Gastrocnemius medialis (tissue), 4 donors: ENCODE measurements around the gene PRKN. TPM values are rescaled to one million over a fixed set of nuclear protein-coding genes. Genes with fewer than 3 reads are reported as not detected.

Source experiments
- ATAC-seq, 2 donors: fragments of 150-250 bp; one replicate each; pipeline ENCODE4 v1.9.1; 2016
- DNase-seq, 2 donors: peaks; one replicate each; pipeline ENCODE4 v3.0.0-alpha.2; 2019
- H3K27ac ChIP-seq, 4 donors: fragments of 200-600 bp; sonication (generic); 1 replicate in 1 of 4; 2 replicates in 3 of 4; pipeline ENCODE4 v1.5.1; 2016 to 2018; ENCODE audit warnings: mild to moderate bottlenecking in 2 of 4, moderate library complexity in 1 of 4
- H3K27me3 ChIP-seq, 3 donors: fragments of 200-600 bp; sonication (generic) in 2 of 3; 1 replicate in 1 of 3; 2 replicates in 2 of 3; pipeline versions ENCODE4 v1.5.1 to v1.6.0; 2016 to 2019; ENCODE audit warnings: mild to moderate bottlenecking in 1 of 3, moderate library complexity in 1 of 3
- H3K36me3 ChIP-seq, 2 donors: fragments of 200-600 bp; sonication (generic) in 1 of 2; one replicate each; pipeline ENCODE4 v1.5.1; 2017 to 2018
- H3K4me1 ChIP-seq, 2 donors: fragments of 200-600 bp; sonication (generic) in 1 of 2; one replicate each; pipeline ENCODE4 v1.5.1; 2016 to 2017; ENCODE audit warnings: mild to moderate bottlenecking in 2 of 2
- H3K4me3 ChIP-seq, 4 donors: fragments of 200-600 bp; sonication (generic) in 3 of 4; 1 replicate in 1 of 4; 2 replicates in 3 of 4; pipeline ENCODE4 v1.5.1; 2016 to 2019; ENCODE audit warnings: mild to moderate bottlenecking in 2 of 4
- H3K9me3 ChIP-seq, 3 donors: fragments of 200-600 bp; sonication (generic) in 2 of 3; 1 replicate in 1 of 3; 2 replicates in 2 of 3; pipeline ENCODE4 v1.5.1; 2016 to 2019
- POLR2A ChIP-seq, 2 donors: fragments of 450-650 bp; IDR thresholded peaks; one replicate each; pipeline ENCODE4 v1.6.1; 2017; ENCODE audit warnings: antibody characterized with exemption in 2 of 2, mild to moderate bottlenecking in 2 of 2, moderate library complexity in 2 of 2
- in situ Hi-C, 4 donors: fragments of 200-750 bp; cut with MboI; loops; one replicate each; pipeline versions ENCODE4 v1.15.0 to v1.8.0; 2017; ENCODE audit warnings: low sequenced_read_pairs in 4 of 4
- intact Hi-C: fragments of 100-400 bp; cut with DNase I; formaldehyde crosslinking; loops from one replicate; pipeline ENCODE4 v1.15.1; 2023; ENCODE audit warnings: low total_unique reads
- total RNA-seq, 4 donors: library from RNA; depleted of rRNA; stranded (reverse); fragments of >200 nt; gene quantifications; one replicate each; pipeline versions ENCODE4 v1.1.0 to v1.2.3, GENCODE V29; 2016
- TF ChIP-seq, protein P1 (sequence below), 5 experiments: fragments of 450-650 bp in 3 of 5; fragments of 200-600 bp in 2 of 5; sonication (generic) in 2 of 5; IDR thresholded peaks in 4 of 5; conservative IDR thresholded peaks in 1 of 5; 1 replicate in 4 of 5; 2 replicates in 1 of 5; pipeline ENCODE4 v1.5.1; 2016 to 2019; ENCODE audit warnings: antibody characterized with exemption in 5 of 5, mild to moderate bottlenecking in 3 of 5, moderate library complexity in 3 of 5

Gene PRKN
- total RNA-seq, 4 donors from 2014 or later, result 8.4 to 21.6 (median 13.7) TPM

DNA sequence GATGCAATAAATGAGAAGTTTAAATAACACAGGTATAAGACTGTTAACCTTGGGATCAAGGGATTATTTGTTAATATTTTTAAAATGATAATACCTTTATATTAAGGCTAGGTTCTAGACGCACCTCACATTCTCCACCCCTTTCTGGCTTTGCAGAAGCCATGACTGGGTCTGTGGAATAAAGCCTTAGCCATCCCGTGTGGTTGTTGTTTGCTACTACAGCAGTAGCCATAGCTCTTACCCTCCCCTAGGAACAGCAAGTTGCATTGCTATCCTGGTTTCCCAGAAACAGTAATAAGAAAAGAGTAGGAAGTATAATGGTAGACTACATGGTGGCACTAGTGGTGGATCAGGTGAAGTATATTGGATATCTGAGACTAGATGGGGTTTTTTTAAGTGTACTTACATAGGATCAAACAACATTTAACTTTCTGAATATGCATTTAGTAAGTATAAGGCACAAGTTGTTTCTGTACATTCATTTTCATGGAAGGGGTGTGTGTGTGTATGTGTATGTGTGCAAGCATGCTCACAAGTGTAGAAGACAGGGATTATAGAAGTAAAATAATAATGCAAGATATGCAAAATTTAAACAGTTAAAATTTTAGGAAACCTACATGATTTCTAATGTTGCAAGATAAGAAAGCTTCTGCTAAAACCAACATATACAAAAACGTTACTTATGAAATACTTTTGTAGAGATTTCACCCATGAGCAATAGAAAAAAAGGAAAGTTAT is 384.2 kb downstream of the PRKN start:
- no peak for TF ChIP-seq POLR2A (IDR thresholded peaks at IDR 0.05)
- TF ChIP-seq, protein P1, sequence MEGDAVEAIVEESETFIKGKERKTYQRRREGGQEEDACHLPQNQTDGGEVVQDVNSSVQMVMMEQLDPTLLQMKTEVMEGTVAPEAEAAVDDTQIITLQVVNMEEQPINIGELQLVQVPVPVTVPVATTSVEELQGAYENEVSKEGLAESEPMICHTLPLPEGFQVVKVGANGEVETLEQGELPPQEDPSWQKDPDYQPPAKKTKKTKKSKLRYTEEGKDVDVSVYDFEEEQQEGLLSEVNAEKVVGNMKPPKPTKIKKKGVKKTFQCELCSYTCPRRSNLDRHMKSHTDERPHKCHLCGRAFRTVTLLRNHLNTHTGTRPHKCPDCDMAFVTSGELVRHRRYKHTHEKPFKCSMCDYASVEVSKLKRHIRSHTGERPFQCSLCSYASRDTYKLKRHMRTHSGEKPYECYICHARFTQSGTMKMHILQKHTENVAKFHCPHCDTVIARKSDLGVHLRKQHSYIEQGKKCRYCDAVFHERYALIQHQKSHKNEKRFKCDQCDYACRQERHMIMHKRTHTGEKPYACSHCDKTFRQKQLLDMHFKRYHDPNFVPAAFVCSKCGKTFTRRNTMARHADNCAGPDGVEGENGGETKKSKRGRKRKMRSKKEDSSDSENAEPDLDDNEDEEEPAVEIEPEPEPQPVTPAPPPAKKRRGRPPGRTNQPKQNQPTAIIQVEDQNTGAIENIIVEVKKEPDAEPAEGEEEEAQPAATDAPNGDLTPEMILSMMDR (IDR thresholded peaks at IDR 0.05 in 4 of 5, conservative IDR thresholded peaks at IDR 0.05 in 1 of 5), result no peak
- in situ Hi-C loops (no loop called here), intact Hi-C loops (no loop called here)
- peaks cover 0 to 12% of the 10 kb centered on the region in 2 donors for H3K4me1 ChIP-seq
- no peak overlapping the region for H3K27ac ChIP-seq
- no peaks in the 10 kb centered on the region for H3K9me3 ChIP-seq
- DNase-seq (no peak), ATAC-seq (no peak)
- H3K27me3 ChIP-seq, result no peaks in the 10 kb centered on the region
- H3K4me3 ChIP-seq, result no peak overlapping the region
- no peaks in the 10 kb centered on the region for H3K36me3 ChIP-seq

- in situ Hi-C loops, result no loop called here
- no peak overlapping the region for H3K4me3 ChIP-seq
- no peaks in the 10 kb centered on the region for H3K4me1 ChIP-seq
- no peaks in the 10 kb centered on the region for H3K27me3 ChIP-seq
- H3K9me3 ChIP-seq, result no peaks in the 10 kb centered on the region
- ATAC-seq, result no peak
- no peak overlapping the region for H3K27ac ChIP-seq
- TF ChIP-seq POLR2A (IDR thresholded peaks at IDR 0.05), result no peak
- TF ChIP-seq, protein P1 (IDR thresholded peaks at IDR 0.05 in 4 of 5, conservative IDR thresholded peaks at IDR 0.05 in 1 of 5), result no peak
- intact Hi-C loops, result no loop called here
- DNase-seq, result no peak
- no peaks in the 10 kb centered on the region for H3K36me3 ChIP-seq
Observed at GRCh38 chr6:162337412-162337811, 390.2 kb downstream of the PRKN start.

- H3K4me3 ChIP-seq, result no peak overlapping the region
- intact Hi-C loops, result no loop called here
- H3K4me1 ChIP-seq, result no peaks in the 10 kb centered on the region
- ATAC-seq (no peak), DNase-seq (no peak)
- in situ Hi-C loops, result no loop called here
- H3K36me3 ChIP-seq, result no peaks in the 10 kb centered on the region
- TF ChIP-seq POLR2A (IDR thresholded peaks at IDR 0.05), result no peak
- TF ChIP-seq, protein P1 (IDR thresholded peaks at IDR 0.05 in 4 of 5, conservative IDR thresholded peaks at IDR 0.05 in 1 of 5), result no peak
- H3K27me3 ChIP-seq, result no peaks in the 10 kb centered on the region
- H3K27ac ChIP-seq, result no peak overlapping the region
- no peaks in the 10 kb centered on the region for H3K9me3 ChIP-seq
Observed at GRCh38 chr6:162336359-162336758, 391.2 kb downstream of the PRKN start.

DNA sequence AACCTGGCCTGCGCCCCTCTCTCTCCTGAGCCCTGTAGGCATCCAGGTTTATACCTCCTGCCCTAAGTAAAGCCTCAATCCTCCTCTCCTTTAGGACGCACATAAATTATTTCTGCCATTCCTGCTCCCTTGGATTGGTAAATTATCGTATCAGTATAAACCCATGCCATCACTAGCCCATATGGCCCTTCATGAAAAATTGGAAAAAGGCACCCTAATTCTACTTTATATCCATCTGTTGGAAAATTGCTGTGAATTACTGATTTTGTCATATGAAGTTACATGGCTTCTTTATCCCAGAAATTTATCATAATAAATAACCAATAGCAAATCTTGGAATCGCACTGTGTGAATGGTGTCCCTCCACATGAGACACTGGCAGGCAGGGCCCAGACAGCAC is 395.2 kb downstream of the PRKN start:
- intact Hi-C loops, result no loop called here
- Histone ChIP-seq H3K9me3 (no peaks in the 10 kb centered on the region), H3K4me1 (no peaks in the 10 kb centered on the region), H3K27ac (no peak overlapping the region), H3K4me3 (no peak overlapping the region), H3K27me3 (no peaks in the 10 kb centered on the region), H3K36me3 (no peaks in the 10 kb centered on the region)
- no peak for DNase-seq
- TF ChIP-seq POLR2A (IDR thresholded peaks at IDR 0.05), result no peak
- TF ChIP-seq, protein P1 (IDR thresholded peaks at IDR 0.05 in 4 of 5, conservative IDR thresholded peaks at IDR 0.05 in 1 of 5), result no peak
- ATAC-seq, result no peak
- in situ Hi-C loops, result no loop called here

DNA sequence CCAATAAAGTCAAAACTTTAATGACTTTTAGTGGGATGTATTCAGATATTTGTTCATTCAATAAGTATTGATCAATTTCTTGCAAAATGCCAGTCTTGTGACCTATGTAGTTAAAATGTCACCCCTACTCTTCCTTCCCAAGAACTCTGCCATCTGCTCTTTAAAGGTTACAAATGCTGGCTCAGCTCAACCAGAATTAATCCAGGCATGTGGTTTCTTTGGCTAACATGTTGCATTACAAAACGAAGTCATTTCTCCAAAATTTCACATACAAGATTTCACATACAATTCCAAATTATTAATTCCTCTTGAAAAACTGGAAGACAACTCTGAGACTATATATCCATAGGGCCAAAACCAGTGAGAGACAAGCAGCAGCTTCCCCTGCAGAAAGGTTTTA is 395.7 kb downstream of the PRKN start:
- Histone ChIP-seq H3K27me3 (no peaks in the 10 kb centered on the region), H3K36me3 (no peaks in the 10 kb centered on the region), H3K4me3 (no peak overlapping the region), H3K9me3 (no peaks in the 10 kb centered on the region), H3K27ac (no peak overlapping the region), H3K4me1 (no peaks in the 10 kb centered on the region)
- TF ChIP-seq, protein P1 (IDR thresholded peaks at IDR 0.05 in 4 of 5, conservative IDR thresholded peaks at IDR 0.05 in 1 of 5), result no peak
- TF ChIP-seq POLR2A (IDR thresholded peaks at IDR 0.05), result no peak
- in situ Hi-C loops, result no loop called here
- intact Hi-C loops, result no loop called here
- ATAC-seq (no peak), DNase-seq (no peak)
